ENCODE measurements around the gene PCCA.
"Not testable (repeated sequence)": the region's sequence is repeated elsewhere in the genome, so short reads cannot be mapped to it uniquely, and the experiment has no call there.

PCCA gene

GRCh38 chr13:100513171-100513570 is 424.3 kb downstream of the PCCA start:
- DNase-seq: no peak

- DNase-seq: peak; percentile 47
Measured at GRCh38 chr13:100513987-100514670, 425.2 kb downstream of the PCCA start.

GRCh38 chr13:100514788-100515409 is 426.0 kb downstream of the PCCA start:
- DNase-seq: peak; percentile 86

- DNase-seq: no peak
Measured at GRCh38 chr13:100515410-100515800, 426.5 kb downstream of the PCCA start.

- DNase-seq: no peak
Measured at GRCh38 chr13:100517135-100517534, 428.2 kb downstream of the PCCA start.

- no peak for DNase-seq
Measured at GRCh38 chr13:100517728-100518127, 428.8 kb downstream of the PCCA start.

GRCh38 chr13:100518394-100519062 is 429.6 kb downstream of the PCCA start:
- no peak for DNase-seq

- DNase-seq: no peak
Measured at GRCh38 chr13:100519626-100520025, 430.7 kb downstream of the PCCA start.

- no peak for DNase-seq
Measured at GRCh38 chr13:100520936-100521850, 432.3 kb downstream of the PCCA start.

- no peak for DNase-seq
Measured at GRCh38 chr13:100521851-100522617, 433.1 kb downstream of the PCCA start.

GRCh38 chr13:100522618-100523309 is 433.9 kb downstream of the PCCA start:
- no peak for DNase-seq

GRCh38 chr13:100523411-100523810 is 434.5 kb downstream of the PCCA start:
- DNase-seq: no peak

GRCh38 chr13:100523981-100524386 is 435.1 kb downstream of the PCCA start:
- no peak for DNase-seq

GRCh38 chr13:100524688-100525087 is 435.8 kb downstream of the PCCA start:
- not testable (repeated sequence) for DNase-seq

GRCh38 chr13:100525453-100526317 is 436.8 kb downstream of the PCCA start:
- DNase-seq: no peak

GRCh38 chr13:100526318-100527000 is 437.6 kb downstream of the PCCA start:
- DNase-seq: no peak

GRCh38 chr13:100527644-100528043 is 438.8 kb downstream of the PCCA start:
- no peak for DNase-seq

GRCh38 chr13:100528353-100528752 is 439.5 kb downstream of the PCCA start:
- DNase-seq: no peak

- no peak for DNase-seq
Measured at GRCh38 chr13:100528820-100529219, 439.9 kb downstream of the PCCA start.

Data from NCI-H146 (cell line).